H1 (cell line): ENCODE data around the gene FAM133A. TPM values are rescaled to one million over a fixed set of nuclear protein-coding genes. Genes with fewer than 3 reads are reported as not detected.

Experiments used
- EP300 ChIP-seq, 2 experiments: IDR thresholded peaks; 1 replicate in 1 of 2; 2 replicates in 1 of 2; pipeline ENCODE4 v1.6.1; 2011 to 2012; ENCODE audit warnings: low read depth in 2 of 2, low read length in 2 of 2, mild to moderate bottlenecking in 2 of 2, borderline replicate concordance in 1 of 2, inconsistent platforms in 1 of 2, moderate library complexity in 1 of 2
- MAFK ChIP-seq: IDR thresholded peaks from 2 replicates; pipeline ENCODE4 v1.6.1; 2012; ENCODE audit warnings: low read depth, mild to moderate bottlenecking, improper control_type of control experiment, low read length
- SUZ12 ChIP-seq: fragments of 200-600 bp; sonication (generic); IDR thresholded peaks from 2 replicates; pipeline ENCODE4 v1.6.1; 2012; ENCODE audit warnings: mild to moderate bottlenecking, inconsistent platforms, low read length, moderate library complexity, mixed read lengths
- ZNF274 ChIP-seq: IDR thresholded peaks from 2 replicates; pipeline ENCODE4 v1.7.0; 2012; ENCODE audit warnings: low read length, borderline replicate concordance; ENCODE audit errors: extremely low read depth
- polyA plus RNA-seq, 7 experiments: library from polyadenylated mRNA; depleted of rRNA in 3 of 7; stranded (reverse) in 5 of 7; unstranded in 2 of 7; fragments of >200 nt in 5 of 7; fragments of 200-250 nt in 2 of 7; gene quantifications; 1 replicate in 5 of 7; 2 replicates in 1 of 7; 4 replicates in 1 of 7; pipeline versions ENCODE4 v1.2.1 to v1.2.3, GENCODE V29; 2011 to 2013; ENCODE audit warnings: missing spikeins in 2 of 7, mixed read lengths in 2 of 7
- total RNA-seq: library from RNA; stranded (reverse); fragmentation: NEBNext Ultra II Directional; extraction: Animal tissue kit (Norgen Biotek cat#: 25700); gene quantifications from 2 replicates; pipeline ENCODE4 v1.2.1, GENCODE V29; 2021

The FAM133A gene
- total and polyA plus RNA-seq, 2 of the 8 experiments (the other 6 are each of a cell fraction or from before 2014, with no cell fraction given) = 0.26 to 0.82 TPM

DNA sequence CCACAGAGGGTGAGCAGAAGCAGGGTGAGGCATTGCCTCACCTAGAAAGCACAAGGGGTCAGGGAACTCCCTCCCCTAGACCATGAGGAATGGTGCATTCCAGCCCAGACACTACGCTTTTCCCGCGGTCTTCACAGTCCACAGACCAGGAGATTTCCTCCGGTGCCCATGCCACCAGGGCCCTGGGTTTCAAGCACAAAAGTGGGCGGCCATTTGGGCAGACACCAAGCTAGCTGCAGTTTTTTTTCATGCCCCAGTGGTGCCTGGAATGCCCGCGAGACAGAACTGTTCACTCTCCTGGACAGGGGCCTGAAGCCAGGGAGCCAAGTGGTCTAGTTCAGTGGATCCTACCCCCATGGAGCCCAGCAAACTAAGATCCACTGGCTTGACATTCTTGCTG, 13.4 kb upstream of the FAM133A start (continued):
- TF ChIP-seq EP300 (IDR thresholded peaks at IDR 0.05; ENCODE audit: borderline replicate concordance in 1 of 2, low read depth in 2 of 2, low read length in 2 of 2) = no peak
- no peak for TF ChIP-seq ZNF274
- no peak for TF ChIP-seq SUZ12
- no peak for TF ChIP-seq MAFK
